Inferior parietal cortex (tissue), 1 donor: ENCODE data around the gene RHOB.

ENCODE experiments used
- DNase-seq: peaks from one replicate; pipeline ENCODE4 v3.0.0-alpha.2; 2016; ENCODE audit errors: extremely low spot score

Gene RHOB

DNA sequence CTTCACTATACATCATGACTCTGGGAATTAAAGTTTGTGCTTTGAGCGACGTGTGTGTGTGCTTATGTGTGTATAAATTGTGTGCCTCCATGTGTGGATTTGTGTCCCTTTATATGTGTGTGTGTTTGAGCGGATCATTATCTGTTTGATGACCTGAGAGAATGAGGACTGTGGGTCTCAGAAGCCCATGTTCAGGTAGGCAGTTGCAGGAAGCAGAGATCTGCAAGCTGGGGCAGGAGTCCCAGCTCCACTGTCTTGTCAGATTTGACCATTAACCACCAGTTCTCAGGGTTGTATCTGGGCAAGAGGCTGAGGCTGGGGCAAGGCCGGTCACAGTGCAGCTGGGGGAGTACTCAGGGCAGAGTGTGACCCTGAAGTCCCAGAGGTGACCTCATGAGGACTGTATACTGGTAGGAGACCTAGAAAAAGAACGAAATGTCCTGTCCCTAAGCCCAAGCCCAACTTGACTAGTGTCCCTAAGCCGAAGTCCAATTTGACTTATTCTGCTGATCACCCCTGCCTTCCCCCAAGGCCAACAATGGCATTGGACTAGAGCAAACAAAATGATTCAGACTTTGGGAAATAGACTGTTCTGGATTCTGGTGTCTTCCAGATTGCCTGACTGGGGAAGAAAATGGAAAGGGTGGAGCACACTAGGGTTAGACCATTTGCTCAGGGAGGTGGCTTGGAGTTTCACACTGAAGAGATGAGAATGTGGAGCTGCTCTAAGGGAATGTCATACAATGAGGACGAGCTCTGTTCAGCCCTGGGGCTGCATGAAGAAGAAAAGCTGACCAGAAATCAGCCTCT is 28.1 kb downstream of the RHOB start:
- no peak for DNase-seq

DNA sequence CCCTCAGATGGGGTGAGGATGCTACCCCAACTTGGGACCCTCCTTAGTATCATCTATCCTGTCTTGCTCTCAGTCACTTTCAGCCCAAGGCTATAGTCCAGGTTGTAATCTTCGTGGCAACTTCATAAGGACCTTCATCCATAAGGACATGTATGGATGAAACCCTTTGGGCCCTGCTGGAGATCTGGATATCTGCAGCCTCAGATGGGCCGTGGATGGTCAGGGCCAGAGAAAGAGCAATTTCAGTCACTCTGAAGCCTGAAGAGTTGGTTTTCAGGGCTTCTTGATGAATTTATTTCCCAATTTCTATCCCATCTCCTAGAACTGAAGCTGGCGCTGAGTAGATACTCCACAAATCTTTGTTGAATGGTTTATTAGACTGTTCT is 28.7 kb downstream of the RHOB start:
- no peak for DNase-seq

DNA sequence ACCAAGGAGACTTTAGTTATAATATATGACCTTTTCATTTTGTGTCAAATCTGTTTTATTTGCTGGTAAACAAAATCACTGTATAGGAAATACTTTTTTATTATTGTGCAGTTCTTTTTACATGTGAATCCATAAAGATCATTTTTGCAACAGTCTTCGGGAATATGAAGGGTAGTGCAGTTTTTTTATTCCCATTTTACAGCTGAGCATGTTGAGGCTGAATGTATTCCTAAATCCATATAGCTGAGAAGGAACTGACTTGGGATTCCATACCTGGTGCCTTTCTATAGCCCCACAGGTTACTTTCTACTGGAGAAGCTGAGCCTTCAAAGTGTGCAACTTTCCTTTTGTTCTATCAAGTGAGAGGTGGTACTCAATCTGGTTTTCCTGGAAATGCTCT is 29.6 kb downstream of the RHOB start:
- DNase-seq: no peak

DNA sequence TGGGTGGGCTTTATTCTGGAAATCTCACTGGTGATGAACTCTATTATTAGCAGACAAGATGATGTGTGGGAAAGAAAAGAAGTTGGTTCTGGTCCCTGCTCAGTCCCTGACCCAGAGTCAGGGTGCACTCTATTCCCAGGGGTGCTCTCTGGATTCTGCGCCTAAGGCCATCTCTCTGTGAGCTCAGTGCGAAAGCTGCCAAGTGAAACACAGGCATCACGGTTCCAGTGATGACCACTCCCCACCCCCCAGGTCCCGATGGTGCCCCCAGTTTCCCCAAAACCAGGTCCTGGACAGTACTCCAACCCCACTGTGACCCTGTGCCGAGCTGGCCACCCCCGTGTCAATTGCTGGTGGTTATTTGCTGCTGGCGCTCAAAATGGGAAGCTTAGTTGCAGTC is 30.1 kb downstream of the RHOB start:
- DNase-seq: no peak

DNA sequence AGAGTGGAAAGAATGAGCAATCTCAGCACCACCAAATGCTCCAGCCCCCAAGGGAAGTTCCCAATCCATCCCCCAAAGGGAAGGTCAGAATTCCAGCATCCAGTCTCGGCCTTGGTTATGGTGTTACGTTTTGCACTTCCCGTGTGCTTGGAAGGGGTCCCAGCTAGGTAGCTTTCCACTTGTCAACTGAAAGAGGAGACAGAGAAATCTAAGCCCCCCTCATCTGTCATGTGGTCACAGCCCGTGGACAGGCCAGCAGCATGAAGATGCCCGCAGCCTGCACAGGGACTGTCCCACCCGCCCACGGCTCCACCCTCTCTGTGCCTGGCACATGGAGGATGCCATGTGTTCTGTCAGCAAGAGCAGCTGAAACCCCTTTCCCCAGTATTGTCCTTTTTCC is 32.1 kb downstream of the RHOB start:
- no peak for DNase-seq

DNA sequence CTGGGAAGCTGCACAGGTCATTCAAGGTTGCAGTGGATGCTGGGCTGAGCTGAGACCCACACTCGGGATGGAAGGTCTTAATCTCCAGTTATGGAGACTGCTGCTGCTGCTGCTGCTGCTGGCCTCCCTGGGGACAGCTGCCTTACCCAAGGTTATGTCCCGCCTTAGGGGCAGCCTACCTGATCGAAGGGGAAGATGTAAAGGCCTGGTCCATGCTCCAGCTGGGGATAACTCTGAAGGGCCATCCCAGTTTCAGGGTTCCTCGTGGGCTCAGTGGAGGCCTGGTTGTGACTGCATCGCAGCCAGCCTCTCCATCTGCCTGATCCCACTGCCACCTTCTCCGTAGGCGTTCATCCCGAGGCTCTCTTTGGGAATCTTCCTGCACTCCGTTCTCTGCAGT is 33.0 kb downstream of the RHOB start:
- DNase-seq: no peak

DNA sequence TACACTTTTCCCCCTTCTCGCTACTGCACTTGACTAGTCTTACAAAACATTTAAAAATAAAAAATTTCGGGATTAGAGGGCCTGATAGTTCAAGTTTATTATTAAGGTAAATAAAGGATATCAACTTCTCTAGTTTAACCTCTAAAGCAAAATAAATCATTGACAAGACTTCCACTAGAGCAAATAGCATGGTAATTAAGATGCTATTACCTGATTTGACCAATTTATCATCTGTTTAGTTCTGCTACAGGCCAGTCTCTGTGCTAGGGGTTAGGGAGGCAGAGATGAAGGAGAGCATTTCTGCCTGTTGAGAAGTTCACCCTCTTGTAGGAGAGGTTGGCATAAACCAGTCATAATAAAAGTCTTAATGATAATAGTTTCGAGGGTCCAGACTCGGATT is 34.0 kb downstream of the RHOB start:
- no peak for DNase-seq

DNA sequence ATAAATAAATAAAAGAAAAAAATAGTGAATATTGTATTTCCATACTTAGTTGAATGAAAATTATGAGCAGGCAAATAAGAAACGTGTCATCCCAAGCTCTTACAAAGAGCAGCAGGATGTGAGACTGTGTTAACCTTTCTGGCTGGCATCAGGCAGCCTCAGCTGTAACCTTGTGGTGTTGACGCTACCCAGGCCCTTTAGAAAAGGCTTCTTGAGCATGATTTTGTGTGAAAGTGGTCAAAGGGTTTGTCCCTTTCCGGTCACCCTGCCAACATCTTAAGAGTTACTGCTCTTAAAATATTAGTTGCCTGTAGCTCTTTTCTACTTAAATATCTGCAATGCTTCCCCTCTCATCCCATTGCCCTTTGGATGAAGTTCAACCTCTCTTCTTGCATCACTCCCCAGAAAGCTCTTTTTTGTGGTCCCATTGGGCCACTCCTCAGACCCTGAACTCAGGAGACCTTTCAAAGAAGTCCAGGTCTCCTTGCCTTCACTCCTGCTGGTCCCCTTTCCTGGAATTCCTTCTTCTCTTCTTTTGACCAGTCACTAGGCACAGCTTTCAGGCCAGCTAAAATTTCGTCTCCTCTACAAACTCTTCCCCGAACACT is 35.0 kb downstream of the RHOB start:
- no peak for DNase-seq

DNA sequence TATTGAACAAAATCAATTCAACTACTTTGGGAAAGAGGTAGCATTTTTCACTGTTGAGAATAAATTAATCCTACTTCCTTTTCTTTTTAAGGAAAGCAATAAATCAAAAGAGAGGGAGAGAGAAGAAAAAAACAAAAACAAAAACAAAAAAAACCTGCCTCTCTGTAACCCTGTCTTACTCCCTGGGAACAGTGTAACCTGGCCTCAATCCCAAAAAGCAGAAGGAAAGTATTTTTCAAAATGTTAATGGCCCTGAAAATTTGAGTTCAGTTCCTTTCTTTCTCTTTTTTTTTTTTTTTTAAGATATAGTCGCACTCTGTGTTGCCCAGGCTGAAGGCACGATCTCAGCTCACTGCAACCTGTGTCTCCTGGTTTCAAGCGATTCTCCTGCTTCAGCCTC is 35.9 kb downstream of the RHOB start:
- DNase-seq: no peak

DNA sequence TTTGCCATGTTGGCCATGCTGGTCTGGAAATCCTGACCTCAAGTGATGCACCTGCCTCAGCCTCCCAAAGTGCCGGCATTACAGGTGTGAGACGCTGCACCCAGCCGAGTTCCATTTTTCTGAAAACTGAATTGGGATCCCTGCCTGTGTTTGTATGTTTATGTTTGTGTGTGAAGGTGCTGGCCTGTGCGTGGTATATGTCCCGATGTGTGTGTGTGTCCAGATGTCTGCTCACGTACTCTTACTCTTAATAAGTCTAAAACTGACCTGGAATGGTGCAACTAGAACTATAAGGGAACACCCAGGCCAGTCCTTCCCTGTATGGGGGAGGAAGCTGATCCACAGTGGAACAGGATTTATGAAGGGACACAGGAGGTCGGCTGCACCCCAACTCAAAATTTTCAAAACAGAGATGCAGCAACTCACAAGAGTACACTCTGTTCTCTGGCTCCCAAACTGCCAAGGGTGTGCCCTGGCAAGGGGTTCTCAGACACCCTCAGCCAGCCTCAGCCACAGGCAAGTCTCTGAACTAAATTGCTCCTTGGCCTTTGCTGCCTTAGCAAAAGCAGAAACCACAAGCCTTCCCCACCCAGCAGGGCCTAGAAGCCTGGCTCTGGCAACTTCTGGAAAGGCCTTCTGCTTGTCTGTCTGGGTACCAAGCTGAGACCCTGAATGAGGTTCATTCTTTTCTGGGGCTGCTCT is 36.5 kb downstream of the RHOB start:
- no peak for DNase-seq

DNA sequence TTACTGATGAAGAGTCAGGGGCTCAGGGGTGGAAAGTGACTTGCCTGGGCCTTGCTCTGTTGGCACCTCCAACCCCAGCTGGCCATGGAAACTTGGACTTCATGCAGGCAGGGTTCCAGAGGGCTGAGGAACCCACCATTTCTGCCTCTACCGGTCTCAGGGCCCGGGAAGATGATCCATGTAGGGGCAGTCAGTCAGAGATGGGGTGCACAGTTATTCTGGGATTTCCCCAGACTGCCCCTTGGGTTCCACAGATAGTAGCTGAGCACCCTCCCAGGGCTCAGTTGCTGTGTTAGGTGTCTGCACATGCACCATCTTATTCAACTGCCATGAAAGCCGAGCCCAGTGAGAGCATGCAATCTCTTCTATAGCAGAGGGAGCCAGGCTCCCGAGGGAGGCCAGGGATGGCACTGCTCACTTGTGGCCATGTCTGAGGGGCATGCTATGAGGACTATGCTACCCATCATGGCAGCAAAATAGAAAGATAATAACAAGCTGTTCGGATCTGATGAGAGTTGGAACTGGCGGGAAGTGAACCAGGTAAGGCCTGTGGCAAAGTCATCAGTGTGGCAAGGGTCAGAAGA is 37.3 kb downstream of the RHOB start:
- no peak for DNase-seq

DNA sequence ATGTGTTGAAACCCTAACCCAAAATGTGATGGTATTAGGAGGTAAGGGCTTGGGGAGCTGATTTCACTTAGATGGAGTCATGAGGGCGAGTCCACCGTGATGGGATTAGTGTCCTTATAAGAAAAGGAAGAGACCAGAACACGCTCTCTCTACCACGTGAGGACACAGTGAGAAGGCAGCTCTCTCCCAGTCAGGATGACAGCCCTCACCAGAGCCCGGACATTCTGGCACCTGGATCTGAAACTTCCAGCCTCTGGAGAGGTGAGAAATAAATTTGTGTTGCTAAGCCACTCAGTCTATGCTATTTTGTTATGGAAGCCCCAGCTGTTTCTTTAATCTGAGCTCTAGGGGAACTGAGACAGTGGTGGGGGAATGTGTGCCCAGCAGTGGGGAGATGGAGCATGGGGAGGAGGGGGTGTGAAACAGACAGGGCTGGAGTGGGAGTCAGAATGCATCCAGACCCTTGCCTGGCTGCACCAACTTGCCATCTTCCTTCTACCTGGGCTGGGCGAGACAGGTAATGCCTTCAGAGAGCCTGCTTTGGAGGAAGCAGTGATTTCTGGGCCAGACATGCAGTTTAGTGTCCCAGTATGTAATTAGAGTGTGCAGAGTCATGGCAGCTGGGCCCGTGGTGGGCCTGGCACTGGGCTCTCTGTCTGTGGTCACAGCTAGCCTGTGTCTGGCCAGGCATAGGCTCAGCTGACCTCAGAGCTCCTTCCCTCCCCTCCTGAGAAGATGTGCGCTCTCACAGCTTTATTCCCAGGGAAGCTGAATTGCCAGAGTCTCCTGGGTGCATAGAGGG is 38.1 kb downstream of the RHOB start:
- no peak for DNase-seq

DNA sequence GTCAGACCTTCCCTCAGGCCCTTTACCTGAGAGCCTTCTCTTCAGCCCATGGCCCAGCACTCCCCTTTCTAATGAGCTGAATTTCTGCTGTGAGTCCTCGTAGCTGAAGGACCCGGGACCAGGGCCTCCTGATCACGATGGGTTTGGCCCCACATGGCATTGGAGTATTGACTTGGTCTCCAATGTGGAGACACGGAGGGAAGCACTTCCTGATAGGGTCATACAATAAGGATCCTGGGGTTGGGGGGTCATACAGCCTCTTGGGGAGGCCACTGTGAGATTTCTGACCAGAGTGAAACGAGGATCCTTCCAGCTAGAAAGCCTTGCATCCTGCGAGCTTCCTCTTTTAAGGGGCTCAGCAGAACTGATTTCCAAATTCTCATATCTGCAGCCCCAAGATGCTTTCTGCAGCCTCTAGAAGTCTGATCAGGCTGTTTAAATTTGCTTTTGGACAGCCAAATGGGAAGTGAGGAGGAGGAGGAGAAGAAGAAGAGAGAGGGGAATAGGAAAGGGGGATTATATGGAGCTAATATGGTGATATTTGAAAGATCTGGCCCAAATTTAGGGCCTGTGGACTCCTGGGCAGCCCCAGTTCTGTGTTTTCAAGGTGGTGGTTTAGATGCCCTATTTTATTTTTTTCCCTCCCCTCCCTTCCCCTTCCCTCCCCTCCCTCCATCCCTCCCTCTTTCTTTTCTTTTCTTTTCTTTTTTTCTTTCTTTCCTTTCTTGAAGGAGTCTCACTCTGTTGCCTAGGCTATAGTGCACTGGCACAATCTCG is 38.9 kb downstream of the RHOB start:
- DNase-seq: no peak

DNA sequence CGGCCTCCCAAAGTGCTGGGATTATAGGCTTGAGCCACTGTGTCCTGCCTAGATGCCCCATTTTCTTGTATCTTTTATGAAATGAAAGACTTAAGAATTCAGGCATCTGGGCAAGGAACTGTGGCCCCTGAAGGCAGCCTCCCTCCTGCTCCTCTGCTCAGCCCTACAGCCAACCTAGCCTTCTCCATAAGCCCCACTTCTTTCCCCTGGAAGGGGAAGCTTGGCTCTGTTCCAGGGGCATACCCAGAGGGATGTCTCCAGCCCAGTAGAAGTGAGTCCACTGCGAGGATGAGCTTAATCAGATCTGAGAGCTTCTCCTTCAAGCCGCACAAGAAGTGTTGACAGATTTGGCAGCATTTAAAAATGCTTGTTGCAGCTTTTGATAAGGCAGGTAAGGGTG is 39.7 kb downstream of the RHOB start:
- no peak for DNase-seq

DNA sequence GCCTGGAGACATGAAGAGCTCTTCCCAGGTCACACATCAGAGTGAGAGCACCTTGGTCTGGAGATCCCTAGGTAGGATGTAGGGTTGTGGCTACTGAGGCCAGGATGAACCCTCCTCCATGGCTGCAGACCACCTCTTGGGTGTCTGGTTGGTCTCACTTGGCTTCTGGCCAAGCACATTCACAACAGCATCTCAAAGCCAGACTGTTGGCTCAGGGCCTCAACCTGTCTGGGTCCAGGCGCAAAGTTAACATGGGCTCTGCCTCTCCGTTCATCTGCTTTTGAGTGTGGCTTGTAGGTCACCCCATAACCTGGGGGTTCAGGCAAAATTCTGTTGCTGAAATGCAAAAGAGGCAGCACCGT is 40.1 kb downstream of the RHOB start:
- no peak for DNase-seq

DNA sequence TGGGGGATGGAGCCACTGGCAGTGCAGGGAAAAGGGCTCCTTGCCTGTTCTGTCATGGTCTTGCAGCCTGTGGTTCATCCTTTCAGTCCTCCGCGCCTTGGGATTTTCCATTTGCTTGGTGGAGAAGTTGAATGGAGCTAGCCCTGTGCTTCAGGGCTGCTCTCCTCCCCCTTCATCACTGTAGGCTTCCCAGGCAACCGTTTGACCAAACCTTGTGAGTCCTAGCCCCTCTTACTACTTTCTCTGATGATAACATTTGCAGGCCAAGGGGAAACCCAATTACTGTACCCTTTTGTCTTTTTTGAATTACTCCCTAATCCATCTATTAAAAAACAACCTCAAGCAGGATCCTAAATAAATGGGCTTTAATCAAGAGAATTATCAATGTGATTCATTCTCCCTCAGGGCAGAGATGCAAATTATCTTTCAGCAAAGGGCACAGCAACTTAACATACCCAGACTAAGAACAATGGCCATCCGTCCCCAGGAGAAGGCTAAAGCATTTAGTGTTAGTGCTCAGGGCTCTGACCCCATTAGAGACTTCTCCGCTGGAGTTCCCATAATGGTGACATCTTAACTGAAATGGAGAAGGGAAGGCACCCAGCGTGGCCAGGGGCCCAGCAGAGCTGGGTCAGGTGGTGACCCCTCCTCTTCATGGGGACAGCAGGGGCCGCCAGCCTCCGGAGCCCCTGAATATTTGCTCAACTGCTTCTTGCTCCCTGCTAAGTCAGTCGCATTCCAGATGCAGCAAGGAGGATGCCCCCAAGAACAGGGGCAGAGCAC is 40.7 kb downstream of the RHOB start:
- no peak for DNase-seq

DNA sequence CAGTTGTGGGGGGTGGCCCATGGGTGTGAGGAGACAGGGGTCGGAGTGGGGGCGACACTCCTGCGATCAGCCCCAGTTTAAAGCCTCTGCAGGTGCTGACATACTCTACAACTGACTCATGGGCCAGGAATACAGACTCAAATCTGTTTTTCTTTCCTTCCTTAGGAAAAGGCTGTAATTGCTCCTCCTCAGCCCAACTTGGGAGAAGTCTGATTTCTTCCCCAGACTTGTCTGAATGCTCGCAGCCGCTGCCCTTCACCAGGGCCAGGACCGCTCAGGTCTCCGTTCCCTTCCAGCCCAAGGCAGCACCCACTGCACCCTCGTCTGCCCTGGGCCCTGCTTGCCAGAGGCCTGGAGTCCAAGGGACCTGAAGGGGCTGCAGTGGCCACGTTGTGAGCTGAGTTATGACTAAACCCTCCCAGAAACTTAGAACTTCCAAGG is 41.3 kb downstream of the RHOB start:
- DNase-seq: no peak

DNA sequence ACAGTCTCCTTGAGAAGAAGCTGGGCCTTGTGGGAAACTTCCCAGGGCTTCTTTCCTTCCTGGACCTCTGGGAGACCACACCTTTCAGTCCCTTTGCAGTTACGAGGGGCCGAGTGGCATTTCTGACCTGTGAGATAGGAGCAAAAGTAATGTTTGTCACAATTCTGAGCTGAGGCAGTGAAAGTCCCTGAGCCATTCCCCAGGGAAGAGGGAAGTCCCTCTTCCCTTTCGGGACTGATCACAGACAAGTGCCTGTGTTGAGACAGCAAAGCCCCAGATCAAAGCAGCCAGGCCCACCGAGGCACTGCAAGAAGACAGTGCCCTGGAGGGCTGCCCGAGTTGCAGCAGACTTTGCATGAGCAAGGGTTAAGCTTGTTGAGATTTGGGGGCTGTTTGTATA is 41.9 kb downstream of the RHOB start:
- DNase-seq: no peak

DNA sequence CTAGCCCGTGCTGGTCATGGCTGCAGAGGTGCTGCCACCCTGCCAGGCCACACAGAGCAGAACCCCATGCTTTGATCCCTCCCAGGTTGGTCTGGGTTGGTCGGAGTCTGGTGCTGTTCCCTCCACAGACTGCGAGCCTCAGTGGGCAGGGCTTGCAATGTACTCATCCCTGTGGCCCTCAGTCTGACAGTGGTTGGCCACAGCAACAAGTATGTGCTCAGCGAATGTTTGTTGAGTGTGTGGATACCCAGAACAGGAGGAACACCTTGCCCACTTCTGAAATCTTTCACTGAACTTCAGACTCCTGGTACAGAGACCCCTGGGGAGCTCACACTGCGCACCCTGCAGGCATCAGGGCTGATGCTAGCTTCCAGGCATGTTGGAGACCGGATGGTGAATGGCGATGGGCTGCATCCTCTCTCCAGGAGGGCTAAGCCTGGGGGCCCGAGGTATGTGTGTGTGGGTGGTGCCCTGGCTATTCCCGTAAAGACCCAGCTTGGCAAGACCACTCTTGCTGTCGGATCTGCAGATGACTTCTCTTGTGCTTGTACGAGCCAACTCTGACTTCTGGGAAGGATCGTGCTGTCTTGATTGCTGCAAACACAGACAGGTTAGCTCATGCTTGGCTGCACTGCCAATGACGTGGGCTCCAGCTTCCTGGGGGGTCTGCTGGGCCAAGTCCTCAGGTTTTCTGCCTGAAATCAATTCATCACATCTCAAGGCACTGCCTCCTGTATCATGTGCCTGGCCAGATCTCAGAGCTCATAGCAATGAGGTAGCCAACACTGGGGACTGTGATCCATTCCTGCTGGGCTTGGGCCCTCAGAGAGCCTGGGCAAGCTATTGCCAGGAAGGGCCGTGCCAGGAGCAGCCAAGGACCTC is 43.7 kb downstream of the RHOB start:
- no peak for DNase-seq
